Spleen (tissue), 11 donors: Measurements from ENCODE around the gene NUP214. TPM values are rescaled to one million over a fixed set of nuclear protein-coding genes. Genes with fewer than 3 reads are reported as not detected.

ENCODE experiments used
- DNase-seq: peaks from one replicate; pipeline ENCODE4 v3.0.0-alpha.2; 2020
- H3K27ac ChIP-seq, 8 donors: fragments of 200-600 bp; sonication (generic) in 7 of 8; 1 replicate in 4 of 8; 2 replicates in 4 of 8; pipeline versions ENCODE4 v1.5.0 to v1.8.0; 2016 to 2021; ENCODE audit warnings: inconsistent platforms in 4 of 8, mild to moderate bottlenecking in 4 of 8, moderate library complexity in 1 of 8
- H3K27me3 ChIP-seq, 7 donors: fragments of 200-600 bp; sonication (generic) in 6 of 7; replicated peaks in 1 of 7; 1 replicate in 4 of 7; 2 replicates in 3 of 7; pipeline versions ENCODE4 v1.5.0 to v1.8.0; 2016 to 2021; ENCODE audit warnings: inconsistent platforms in 3 of 7, mild to moderate bottlenecking in 1 of 7
- H3K36me3 ChIP-seq, 6 donors: fragments of 200-600 bp; sonication (generic) in 5 of 6; 1 replicate in 4 of 6; 2 replicates in 2 of 6; pipeline versions ENCODE4 v1.5.0 to v1.8.0; 2016 to 2021; ENCODE audit warnings: inconsistent platforms in 2 of 6
- H3K4me1 ChIP-seq, 6 donors: fragments of 200-600 bp; sonication (generic) in 5 of 6; 1 replicate in 3 of 6; 2 replicates in 3 of 6; pipeline versions ENCODE4 v1.5.0 to v1.8.0; 2016 to 2021; ENCODE audit warnings: inconsistent platforms in 3 of 6
- H3K4me3 ChIP-seq, 8 donors: fragments of 200-600 bp; sonication (generic) in 7 of 8; 1 replicate in 4 of 8; 2 replicates in 4 of 8; pipeline versions ENCODE4 v1.5.0 to v1.8.0; 2016 to 2021; ENCODE audit warnings: inconsistent platforms in 4 of 8, mild to moderate bottlenecking in 4 of 8, moderate library complexity in 2 of 8
- H3K9me3 ChIP-seq, 8 donors: fragments of 200-600 bp; sonication (generic) in 7 of 8; 1 replicate in 4 of 8; 2 replicates in 4 of 8; pipeline versions ENCODE4 v1.5.0 to v1.8.0; 2016 to 2021; ENCODE audit warnings: inconsistent platforms in 4 of 8
- POLR2A ChIP-seq, 3 donors: fragments of 450-650 bp; IDR thresholded peaks; one replicate each; pipeline ENCODE4 v1.5.1; 2017; ENCODE audit warnings: antibody characterized with exemption in 3 of 3, mild to moderate bottlenecking in 1 of 3
- POLR2AphosphoS5 ChIP-seq, 3 donors: sonication (generic); formaldehyde crosslinking; IDR thresholded peaks; one replicate each; pipeline ENCODE4 v1.5.1; 2017; ENCODE audit warnings: antibody characterized with exemption in 3 of 3
- WGBS, 5 donors: extraction: QIAGEN DNeasy Blood & Tissue Kit in 3 of 5; methylation state at CpG; one replicate each; pipeline versions ENCODE4 v1.1.5 to v1.1.7; 2013 to 2018; 5-methylcytosine and 5-hydroxymethylcytosine counted together
- intact Hi-C: fragments of 100-400 bp; cut with DNase I; formaldehyde crosslinking; loops from one replicate; pipeline ENCODE4 v1.15.0; 2023; ENCODE audit warnings: low total_unique reads
- polyA plus RNA-seq, 3 donors: library from polyadenylated mRNA; stranded (reverse); fragments of 200-250 nt; gene quantifications; one replicate each; pipeline ENCODE4 v1.2.1, GENCODE V29; 2013
- total RNA-seq, 7 donors: library from RNA; depleted of rRNA in 3 of 7; stranded (reverse); fragments of >200 nt in 3 of 7; fragmentation: NEBNext Ultra II Directional in 4 of 7; extraction: Animal tissue kit (Norgen Biotek cat#: 25700) in 4 of 7; gene quantifications; one replicate each; pipeline versions ENCODE4 v1.1.0 to v1.2.1, GENCODE V29; 2016 to 2021
- TF ChIP-seq, protein P1 (sequence below), 11 experiments: fragments of 200-600 bp in 7 of 11; fragments of 450-650 bp in 4 of 11; sonication (generic) in 4 of 11; IDR thresholded peaks in 8 of 11; conservative IDR thresholded peaks in 3 of 11; 1 replicate in 7 of 11; 2 replicates in 4 of 11; pipeline versions ENCODE4 v1.4.0 to v1.8.0; 2016 to 2021; ENCODE audit warnings: antibody characterized with exemption in 11 of 11, inconsistent platforms in 4 of 11, mild to moderate bottlenecking in 1 of 11
- donor health status: healthy with polysubstance abuse.
- donor health status: DM: no; HTN: no; CAD: no; lungs with moderate emphysema.
- donor health status: DM: no; HTN: no; CAD: no.
- donor health status: Bipolar disorder and iron deficiency.
- donor health status: healthy.
- donor health status: DM: no; HTN: no; CAD: no.
- donor health status: DM: yes; HTN: yes; CAD: no.

The NUP214 gene
- total and polyA plus RNA-seq, 10 donors = 21.4 to 182 (median 121) TPM

DNA sequence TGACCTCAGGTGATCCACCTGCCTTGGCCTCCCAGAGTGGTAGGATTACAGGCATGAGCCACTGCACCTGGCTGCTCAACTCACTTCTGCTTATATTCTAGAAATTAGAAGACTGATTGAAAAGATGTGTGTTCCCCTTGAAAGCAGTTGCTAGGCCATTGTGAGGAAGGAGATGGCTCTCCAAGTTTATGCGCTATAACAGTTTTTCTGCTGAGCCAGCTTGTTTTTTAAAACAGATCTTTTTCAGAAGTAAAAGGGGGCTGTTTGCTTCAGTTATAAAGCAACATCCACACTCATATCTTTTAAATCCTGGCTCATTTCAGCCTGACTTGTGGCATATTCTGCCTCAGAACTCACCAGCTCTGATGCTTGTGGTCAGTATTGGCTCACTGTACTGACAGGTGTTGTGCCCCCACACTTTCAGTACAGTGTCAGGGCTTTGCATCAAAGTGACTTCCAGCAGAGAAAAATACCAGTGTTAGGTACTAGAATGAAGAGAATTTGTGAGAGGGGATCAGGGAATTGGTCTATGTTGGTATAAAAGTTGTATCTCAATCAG is 49.4 kb downstream of the NUP214 start:
- H3K27ac ChIP-seq = no peak overlapping the region
- TF ChIP-seq POLR2AphosphoS5 (IDR thresholded peaks at IDR 0.05) (no peak), POLR2A (IDR thresholded peaks at IDR 0.05) (no peak)
- TF ChIP-seq, protein P1, sequence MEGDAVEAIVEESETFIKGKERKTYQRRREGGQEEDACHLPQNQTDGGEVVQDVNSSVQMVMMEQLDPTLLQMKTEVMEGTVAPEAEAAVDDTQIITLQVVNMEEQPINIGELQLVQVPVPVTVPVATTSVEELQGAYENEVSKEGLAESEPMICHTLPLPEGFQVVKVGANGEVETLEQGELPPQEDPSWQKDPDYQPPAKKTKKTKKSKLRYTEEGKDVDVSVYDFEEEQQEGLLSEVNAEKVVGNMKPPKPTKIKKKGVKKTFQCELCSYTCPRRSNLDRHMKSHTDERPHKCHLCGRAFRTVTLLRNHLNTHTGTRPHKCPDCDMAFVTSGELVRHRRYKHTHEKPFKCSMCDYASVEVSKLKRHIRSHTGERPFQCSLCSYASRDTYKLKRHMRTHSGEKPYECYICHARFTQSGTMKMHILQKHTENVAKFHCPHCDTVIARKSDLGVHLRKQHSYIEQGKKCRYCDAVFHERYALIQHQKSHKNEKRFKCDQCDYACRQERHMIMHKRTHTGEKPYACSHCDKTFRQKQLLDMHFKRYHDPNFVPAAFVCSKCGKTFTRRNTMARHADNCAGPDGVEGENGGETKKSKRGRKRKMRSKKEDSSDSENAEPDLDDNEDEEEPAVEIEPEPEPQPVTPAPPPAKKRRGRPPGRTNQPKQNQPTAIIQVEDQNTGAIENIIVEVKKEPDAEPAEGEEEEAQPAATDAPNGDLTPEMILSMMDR (IDR thresholded peaks at IDR 0.05 in 8 of 11, conservative IDR thresholded peaks at IDR 0.05 in 3 of 11) = no peak
- peaks cover 0 to 25% (median 15%) of the 10 kb centered on the region in 6 donors for H3K4me1 ChIP-seq
- H3K36me3 ChIP-seq = peaks cover 0 to 91% (median 66%) of the 10 kb centered on the region in 6 donors
- no peaks in the 10 kb centered on the region for H3K27me3 ChIP-seq
- no peaks in the 10 kb centered on the region for H3K9me3 ChIP-seq
- intact Hi-C loops = no loop called here
- 83 to 100% (median 96%) methylated on average over 1 of the region's 1 CpG for WGBS, 5 donors
- no peak overlapping the region for H3K4me3 ChIP-seq
- DNase-seq = no peak

DNA sequence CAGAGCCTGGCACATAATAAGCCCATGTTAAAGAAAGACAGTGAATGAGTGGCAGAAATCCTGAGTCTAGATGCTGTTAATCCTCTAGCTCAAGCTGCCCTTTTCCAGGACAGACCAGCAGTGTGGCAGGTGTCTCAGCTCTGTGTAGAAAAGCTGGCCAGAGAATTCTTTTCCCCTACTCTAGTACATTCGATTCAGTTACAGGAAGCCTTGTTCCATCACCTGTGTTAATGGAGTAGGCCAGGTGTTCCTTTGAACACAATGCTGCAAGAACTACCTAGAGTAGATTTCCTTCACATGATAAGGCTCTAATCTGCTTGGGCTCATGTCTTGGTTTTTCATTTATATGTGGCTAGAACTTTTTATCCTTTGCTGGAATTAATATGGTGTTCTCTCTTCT is 52.5 kb downstream of the NUP214 start:
- WGBS, 5 donors = 70 to 95% (median 88%) methylated on average over 1 of the region's 1 CpG
- intact Hi-C loops = loop anchor here (2.0 kb wide), 1 partner anchor 159 kb away; no protein-coding TSS in a partner anchor
- DNase-seq = no peak

DNA sequence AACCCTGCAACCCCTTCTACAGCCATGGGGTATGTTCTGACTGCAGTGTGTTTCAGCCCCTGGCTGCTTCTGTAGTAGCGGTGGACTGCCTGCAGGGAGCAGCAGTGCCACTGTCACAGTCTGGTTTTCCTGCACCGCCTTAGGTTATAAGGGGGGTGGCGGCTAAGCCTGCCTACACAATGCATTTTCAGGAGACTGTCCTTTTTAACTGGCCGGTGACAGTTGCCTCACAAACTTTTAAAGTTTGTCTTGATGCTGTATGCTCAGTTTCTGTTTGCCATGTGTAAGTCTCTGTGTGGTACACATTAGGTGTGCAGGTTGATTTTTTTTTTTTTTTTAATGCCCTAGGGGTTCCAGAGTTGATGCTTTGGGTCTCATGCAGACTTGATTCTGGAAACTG is 53.0 kb downstream of the NUP214 start:
- H3K27me3 ChIP-seq = no peaks in the 10 kb centered on the region
- no peak overlapping the region for H3K27ac ChIP-seq
- no peak for TF ChIP-seq POLR2A (IDR thresholded peaks at IDR 0.05)
- TF ChIP-seq POLR2AphosphoS5 (IDR thresholded peaks at IDR 0.05) = peak in 2 of 3 donors; percentile 43 to 44
- TF ChIP-seq, protein P1 (IDR thresholded peaks at IDR 0.05 in 8 of 11, conservative IDR thresholded peaks at IDR 0.05 in 3 of 11) = peak; percentile 86 to 97 (median 95)
- intact Hi-C loops = loop anchor here (2.0 kb wide), 1 partner anchor 158 kb away; no protein-coding TSS in a partner anchor
- H3K36me3 ChIP-seq = peaks cover 0 to 100% (median 83%) of the 10 kb centered on the region in 6 donors
- H3K4me1 ChIP-seq = peaks cover 0 to 39% (median 23%) of the 10 kb centered on the region in 6 donors
- peak; percentile 91 for DNase-seq
- no peaks in the 10 kb centered on the region for H3K9me3 ChIP-seq
- 7 to 17% (median 15%) methylated on average over 4 of the region's 4 CpGs for WGBS, 5 donors
- H3K4me3 ChIP-seq = no peak overlapping the region

More for the DNA sequence above, 52.5 kb downstream of the NUP214 start:
- H3K27ac ChIP-seq = no peak overlapping the region
- peaks cover 0 to 100% (median 81%) of the 10 kb centered on the region in 6 donors for H3K36me3 ChIP-seq
- TF ChIP-seq POLR2AphosphoS5 (IDR thresholded peaks at IDR 0.05) = no peak
- peaks cover 0 to 39% (median 23%) of the 10 kb centered on the region in 6 donors for H3K4me1 ChIP-seq
- H3K27me3 ChIP-seq = no peaks in the 10 kb centered on the region
- H3K4me3 ChIP-seq = no peak overlapping the region
- H3K9me3 ChIP-seq = no peaks in the 10 kb centered on the region

DNA sequence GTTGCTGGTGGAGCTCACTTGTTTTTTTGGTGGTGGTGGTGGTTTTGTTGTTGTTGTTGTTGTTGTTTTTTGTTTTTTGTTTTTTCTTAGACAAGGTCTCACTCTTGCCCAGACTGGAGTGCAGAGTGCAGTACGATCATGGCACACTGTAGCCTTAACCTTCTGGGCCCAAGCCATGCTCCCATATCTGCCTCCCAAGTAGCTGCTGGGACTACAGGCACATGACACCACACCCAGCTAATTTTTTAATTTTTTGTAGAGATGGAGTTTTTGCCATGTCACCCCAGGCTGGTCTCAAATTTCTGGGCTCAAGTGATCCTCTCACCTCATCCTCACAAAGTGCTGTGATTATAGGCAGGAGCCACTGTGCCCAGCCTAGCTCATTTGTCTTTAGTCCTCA is 53.5 kb downstream of the NUP214 start:
- Histone ChIP-seq H3K9me3 (no peaks in the 10 kb centered on the region), H3K4me1 (peaks cover 0 to 39% (median 23%) of the 10 kb centered on the region in 6 donors), H3K27me3 (no peaks in the 10 kb centered on the region), H3K36me3 (peaks cover 0 to 100% (median 83%) of the 10 kb centered on the region in 6 donors), H3K27ac (peak overlapping the region in 2 of 8 donors; percentile 9 to 12), H3K4me3 (no peak overlapping the region)
- intact Hi-C loops = loop anchor here (2.0 kb wide), 1 partner anchor 158 kb away; no protein-coding TSS in a partner anchor
- no peak for DNase-seq
- 95 to 100% (median 100%) methylated on average over 1 of the region's 1 CpG for WGBS, 5 donors
- TF ChIP-seq, protein P1 (IDR thresholded peaks at IDR 0.05 in 8 of 11, conservative IDR thresholded peaks at IDR 0.05 in 3 of 11) = no peak
- no peak for TF ChIP-seq POLR2AphosphoS5 (IDR thresholded peaks at IDR 0.05)
- no peak for TF ChIP-seq POLR2A (IDR thresholded peaks at IDR 0.05)
